ENCODE measurements around the gene C1QC.

C1QC gene

GRCh38 chr1:22680726-22681125 is 37.3 kb downstream of the C1QC start:
- no peak for DNase-seq
- ATAC-seq = no peak

GRCh38 chr1:22681556-22682276 is 38.3 kb downstream of the C1QC start:
- DNase-seq (no peak), ATAC-seq (no peak)

GRCh38 chr1:22683547-22683946 is 40.1 kb downstream of the C1QC start:
- no peak for ATAC-seq
- no peak for DNase-seq

DNA sequence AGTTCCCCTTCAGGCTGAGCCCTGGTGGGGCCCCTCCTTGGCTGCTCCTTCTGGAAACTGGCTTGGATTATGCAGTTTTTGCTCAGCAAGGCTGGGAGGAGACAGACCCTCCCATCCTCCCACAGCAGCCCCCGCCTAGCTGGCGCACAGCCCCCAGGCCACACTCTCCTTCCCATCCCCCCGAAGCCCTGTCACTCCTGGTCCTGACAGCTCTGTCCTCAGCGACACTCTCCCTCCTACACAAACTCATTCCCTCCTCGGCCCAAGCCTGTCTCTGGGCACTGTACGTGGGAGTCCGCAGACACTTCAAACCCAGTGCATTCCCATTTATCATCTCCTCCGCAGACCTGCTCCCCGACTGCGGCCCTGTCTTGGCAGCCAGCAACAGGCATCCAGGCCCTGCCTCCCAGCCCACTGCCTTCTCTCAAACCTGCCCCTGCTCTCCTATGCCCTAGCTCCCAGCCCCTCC is 42.2 kb downstream of the C1QC start:
- DNase-seq (no peak), ATAC-seq (no peak)

GRCh38 chr1:22687191-22687590 is 43.8 kb downstream of the C1QC start:
- DNase-seq = no peak

DNA sequence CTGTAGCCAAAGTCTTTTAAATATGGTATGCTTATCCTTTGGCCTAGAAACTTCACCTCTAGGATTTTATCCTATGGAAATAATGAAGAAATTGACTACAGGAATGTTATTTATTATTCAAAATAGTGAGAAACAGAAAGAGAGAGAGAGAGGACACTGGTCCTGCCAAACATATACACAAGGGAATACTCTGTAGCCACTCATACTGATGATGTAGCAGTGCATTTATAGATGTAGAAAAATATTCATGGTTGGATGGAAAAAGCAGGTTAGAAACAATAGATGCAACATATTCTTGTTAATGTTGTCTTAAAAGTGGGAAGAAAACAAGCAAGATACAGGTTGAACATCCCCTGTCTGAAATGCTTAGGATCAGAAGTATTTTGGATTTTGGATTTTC is 45.0 kb downstream of the C1QC start:
- DNase-seq (no peak), ATAC-seq (no peak)

More at GRCh38 chr1:22687191-22687590, 43.8 kb downstream of the C1QC start:
- no peak for ATAC-seq

DNA sequence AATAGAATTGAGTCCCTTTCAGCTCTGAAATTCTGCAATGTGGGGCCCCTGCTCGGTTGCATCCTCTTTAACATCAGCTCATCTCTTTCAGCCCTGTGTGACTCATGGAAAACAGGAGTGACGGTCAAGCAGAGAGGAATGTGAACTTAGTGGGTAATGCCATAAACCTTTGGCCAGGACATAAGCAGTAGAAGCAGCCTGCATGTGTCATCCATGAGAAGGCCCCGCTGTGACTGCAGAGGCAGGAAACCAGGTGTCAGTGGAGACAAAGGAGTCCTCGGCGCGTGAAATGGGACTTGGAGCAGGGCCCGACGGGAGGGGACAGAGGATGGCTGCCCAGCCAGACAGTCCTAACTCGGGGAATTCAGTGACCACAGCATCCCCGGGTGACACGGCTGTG is 46.1 kb downstream of the C1QC start:
- DNase-seq (no peak), ATAC-seq (no peak)

- DNase-seq = no peak
- ATAC-seq = no peak
Measured at GRCh38 chr1:22691031-22691753, 47.8 kb downstream of the C1QC start.

DNA sequence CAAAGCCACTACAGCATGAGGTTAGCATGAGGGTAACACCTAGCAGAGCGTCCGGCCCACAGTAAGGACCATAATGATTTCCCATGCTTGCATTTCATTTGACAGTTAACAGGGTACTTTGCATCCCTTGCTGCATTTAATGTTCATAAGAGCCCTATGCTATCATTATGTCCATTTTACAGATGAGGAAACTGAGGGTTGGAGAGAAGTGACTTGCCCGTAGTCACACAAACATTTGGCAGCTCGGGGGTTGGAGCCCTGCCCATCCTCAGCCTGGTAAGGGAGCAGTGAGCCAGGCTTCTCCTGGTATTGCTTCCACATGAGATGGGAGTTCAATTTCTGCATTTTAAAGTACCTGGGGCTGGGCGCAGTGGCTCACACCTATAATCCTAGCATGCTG is 50.7 kb downstream of the C1QC start:
- ATAC-seq (no peak), DNase-seq (no peak)

DNA sequence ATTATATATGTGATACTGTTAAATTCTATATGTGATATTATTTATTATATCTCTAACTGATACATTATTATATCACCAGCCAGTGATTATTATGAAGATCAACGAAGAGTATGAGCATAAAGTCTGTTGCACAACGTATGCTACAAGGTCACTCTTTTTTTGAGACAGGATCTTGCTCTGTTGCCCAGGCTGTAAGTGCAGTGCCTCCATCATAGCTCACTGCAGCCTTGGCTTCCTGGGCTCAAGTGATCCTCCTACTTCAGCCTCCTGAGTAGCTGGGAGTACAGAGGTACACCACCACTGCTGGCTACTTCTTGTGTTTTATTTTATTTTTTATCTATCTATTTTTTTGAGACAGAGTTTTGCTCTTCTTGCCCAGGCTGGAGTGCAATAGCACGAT is 53.2 kb downstream of the C1QC start:
- DNase-seq (no peak), ATAC-seq (no peak)

Measured in stimulated activated naive CD8-positive, alpha-beta T cell treated with anti-CD3 and anti-CD28 coated beads, Interleukin-15, Interleukin-2, amounts not matched to agents 100 U/mL and 50 U/mL, for 24 hours (primary cell).